Osteoblast (primary cell): ENCODE data around the gene ZNF366. TPM values are rescaled to one million over a fixed set of nuclear protein-coding genes. Genes with fewer than 3 reads are reported as not detected.

ENCODE experiments used
- DNase-seq: peaks from one replicate; pipeline ENCODE4 v3.0.0; 2011; ENCODE audit warnings: low spot score, mixed read lengths; ENCODE audit not compliant: insufficient read length; ENCODE audit errors: missing footprints
- H2AFZ ChIP-seq: 2 replicates; pipeline ENCODE4 v1.6.0; 2011; ENCODE audit warnings: mild to moderate bottlenecking, low read length
- H3K27ac ChIP-seq: 2 replicates; pipeline ENCODE4 v1.5.1; 2011; ENCODE audit warnings: mild to moderate bottlenecking, low read depth, low read length, moderate library complexity
- H3K27me3 ChIP-seq: 2 replicates; pipeline ENCODE4 v1.6.0; 2012; ENCODE audit warnings: mild to moderate bottlenecking, control low read depth, inconsistent platforms, low read length, moderate library complexity; ENCODE audit not compliant: insufficient read depth
- H3K36me3 ChIP-seq: 2 replicates; pipeline ENCODE4 v1.5.1; 2011; ENCODE audit warnings: mild to moderate bottlenecking, low read length, control low read depth, moderate library complexity; ENCODE audit not compliant: insufficient read depth
- H3K4me1 ChIP-seq: 2 replicates; pipeline ENCODE4 v1.5.1; 2011; ENCODE audit warnings: mild to moderate bottlenecking, low read length, control low read depth, moderate library complexity; ENCODE audit not compliant: insufficient read depth
- H3K4me2 ChIP-seq: 2 replicates; pipeline ENCODE4 v1.6.0; 2011; ENCODE audit warnings: mild to moderate bottlenecking, low read length; ENCODE audit not compliant: insufficient read depth
- H3K4me3 ChIP-seq: fragments of 200-600 bp; sonication (generic); 3 replicates; pipeline ENCODE4 v1.5.1; 2012; ENCODE audit warnings: mild to moderate bottlenecking, low read length, inconsistent platforms; ENCODE audit not compliant: insufficient read depth
- H3K79me2 ChIP-seq: 2 replicates; pipeline ENCODE4 v1.6.0; 2012; ENCODE audit warnings: mild to moderate bottlenecking, low read length, control low read depth, inconsistent platforms; ENCODE audit not compliant: insufficient read depth
- H3K9me3 ChIP-seq: 2 replicates; pipeline ENCODE4 v1.5.1; 2011; ENCODE audit warnings: low read depth, low read length, control low read depth
- H4K20me1 ChIP-seq: 2 replicates; pipeline ENCODE4 v1.6.0; 2012; ENCODE audit warnings: mild to moderate bottlenecking, low read length, control low read depth; ENCODE audit not compliant: insufficient read depth
- total RNA-seq: library from RNA; depleted of rRNA; stranded (reverse); fragments of >200 nt; gene quantifications from 2 replicates; pipeline ENCODE4 v1.2.3, GENCODE V29; 2012
- TF ChIP-seq, protein P1 (sequence below): IDR thresholded peaks from 2 replicates; pipeline ENCODE4 v1.5.1; 2011; ENCODE audit warnings: mild to moderate bottlenecking, low read depth, low read length, moderate library complexity; ENCODE audit errors: extremely low read depth

Gene ZNF366
- total RNA-seq, 1 donor: not detected

DNA sequence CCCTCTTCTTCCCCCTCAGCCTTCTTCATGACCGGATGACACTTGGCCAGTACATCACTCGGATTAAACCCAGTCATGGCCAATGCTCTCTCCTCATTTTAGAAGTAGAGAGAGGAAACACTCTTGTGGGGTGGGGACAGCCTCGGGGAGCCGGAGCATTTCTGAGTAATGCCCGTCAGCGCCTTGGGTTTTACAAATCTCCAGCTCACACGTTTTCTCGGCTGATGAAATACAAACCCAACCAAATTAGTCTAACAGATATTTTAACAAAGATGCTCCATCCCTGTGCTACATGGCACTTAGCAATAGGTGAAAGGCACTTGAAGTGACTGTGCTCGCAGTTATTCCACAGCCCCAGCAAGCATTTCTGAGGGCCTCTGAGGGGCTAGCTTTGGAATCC, 51.7 kb downstream of the ZNF366 start:
- Histone ChIP-seq H3K27me3 (no peaks in the 10 kb centered on the region), H3K4me3 (no peak overlapping the region), H3K4me2 (no peak overlapping the region), H3K9me3 (no peaks in the 10 kb centered on the region), H2AFZ (no peak overlapping the region), H3K4me1 (peaks cover 33% of the 10 kb centered on the region), H3K79me2 (no peaks in the 10 kb centered on the region), H3K36me3 (no peaks in the 10 kb centered on the region), H3K27ac (no peak overlapping the region), H4K20me1 (no peaks in the 10 kb centered on the region)
- TF ChIP-seq, protein P1, sequence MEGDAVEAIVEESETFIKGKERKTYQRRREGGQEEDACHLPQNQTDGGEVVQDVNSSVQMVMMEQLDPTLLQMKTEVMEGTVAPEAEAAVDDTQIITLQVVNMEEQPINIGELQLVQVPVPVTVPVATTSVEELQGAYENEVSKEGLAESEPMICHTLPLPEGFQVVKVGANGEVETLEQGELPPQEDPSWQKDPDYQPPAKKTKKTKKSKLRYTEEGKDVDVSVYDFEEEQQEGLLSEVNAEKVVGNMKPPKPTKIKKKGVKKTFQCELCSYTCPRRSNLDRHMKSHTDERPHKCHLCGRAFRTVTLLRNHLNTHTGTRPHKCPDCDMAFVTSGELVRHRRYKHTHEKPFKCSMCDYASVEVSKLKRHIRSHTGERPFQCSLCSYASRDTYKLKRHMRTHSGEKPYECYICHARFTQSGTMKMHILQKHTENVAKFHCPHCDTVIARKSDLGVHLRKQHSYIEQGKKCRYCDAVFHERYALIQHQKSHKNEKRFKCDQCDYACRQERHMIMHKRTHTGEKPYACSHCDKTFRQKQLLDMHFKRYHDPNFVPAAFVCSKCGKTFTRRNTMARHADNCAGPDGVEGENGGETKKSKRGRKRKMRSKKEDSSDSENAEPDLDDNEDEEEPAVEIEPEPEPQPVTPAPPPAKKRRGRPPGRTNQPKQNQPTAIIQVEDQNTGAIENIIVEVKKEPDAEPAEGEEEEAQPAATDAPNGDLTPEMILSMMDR: no peak
- DNase-seq: no peak

- Histone ChIP-seq H3K4me2 (no peak overlapping the region), H3K27ac (no peak overlapping the region), H3K79me2 (no peaks in the 10 kb centered on the region), H3K4me1 (peaks cover 33% of the 10 kb centered on the region), H3K4me3 (no peak overlapping the region), H4K20me1 (no peaks in the 10 kb centered on the region), H3K27me3 (no peaks in the 10 kb centered on the region), H3K9me3 (no peaks in the 10 kb centered on the region), H3K36me3 (no peaks in the 10 kb centered on the region), H2AFZ (no peak overlapping the region)
- DNase-seq: no peak
- TF ChIP-seq, protein P1: no peak
These were observed 52.2 kb downstream of the ZNF366 start for GRCh38 chr5:72454996-72455395.

DNA sequence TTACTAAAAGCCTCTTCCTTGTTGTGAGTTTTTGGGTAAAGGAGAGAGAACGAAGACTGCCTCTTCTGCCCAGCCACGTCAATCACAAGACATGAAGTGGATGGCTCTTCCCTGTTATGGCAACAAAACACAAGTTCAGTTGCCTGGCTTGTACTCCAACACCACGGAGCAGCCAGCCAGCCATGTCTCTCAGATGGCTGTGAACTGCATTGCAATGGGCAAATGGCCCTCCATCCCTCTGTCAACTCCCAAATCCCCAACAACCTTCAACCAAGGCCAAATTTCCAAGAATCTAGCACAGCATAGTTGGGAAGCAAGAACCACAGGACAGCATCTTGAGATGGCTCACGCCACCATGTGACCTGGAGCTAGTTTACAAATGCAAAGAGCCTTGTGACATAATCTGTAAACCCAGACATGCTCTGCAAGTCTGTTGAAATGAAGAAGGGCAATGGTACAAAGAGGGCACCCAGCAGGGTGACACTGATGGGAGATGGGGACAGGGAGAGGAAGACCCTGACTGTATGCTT, 53.9 kb downstream of the ZNF366 start:
- Histone ChIP-seq H2AFZ (peak overlapping the region; percentile 65), H3K27ac (peak overlapping the region; percentile 92), H3K27me3 (no peaks in the 10 kb centered on the region), H3K36me3 (no peaks in the 10 kb centered on the region), H3K4me2 (peak overlapping the region; percentile 51), H3K79me2 (no peaks in the 10 kb centered on the region), H3K9me3 (no peaks in the 10 kb centered on the region), H3K4me3 (no peak overlapping the region), H4K20me1 (no peaks in the 10 kb centered on the region), H3K4me1 (peaks cover 33% of the 10 kb centered on the region)
- DNase-seq: no peak
- TF ChIP-seq, protein P1: no peak

GRCh38 chr5:72452515-72453245, 54.5 kb downstream of the ZNF366 start:
- Histone ChIP-seq H2AFZ (peak overlapping the region; percentile 65), H4K20me1 (no peaks in the 10 kb centered on the region), H3K4me3 (peak overlapping the region; percentile 7), H3K36me3 (no peaks in the 10 kb centered on the region), H3K4me1 (peaks cover 33% of the 10 kb centered on the region), H3K4me2 (peak overlapping the region; percentile 51), H3K27me3 (no peaks in the 10 kb centered on the region), H3K9me3 (no peaks in the 10 kb centered on the region), H3K27ac (peak overlapping the region; percentile 92), H3K79me2 (no peaks in the 10 kb centered on the region)
- TF ChIP-seq, protein P1: no peak
- peak; percentile 87 for DNase-seq
